ENCODE results near the gene SLC25A25. TPM values are rescaled to one million over a fixed set of nuclear protein-coding genes. Genes with fewer than 3 reads are reported as not detected.

Gene SLC25A25
- polyA plus RNA-seq, 1 experiment, result 12.9 TPM

- ChIA-PET POLR2A (no interaction called here), CTCF (interaction anchor here (2.7 to 7.7 kb wide), 2 partner anchors 11 to 19 kb away, joined by 9 to 59 read pairs; no protein-coding TSS in a partner anchor)
- Histone ChIP-seq H3K4me3 (ENCODE audit: low read depth, low read length) (no peak overlapping the region), H3K27me3 (ENCODE audit: control insufficient read depth, insufficient read depth, low read length) (no peaks in the 10 kb centered on the region), H3K36me3 (ENCODE audit: control insufficient read depth, insufficient read depth, low read length) (peaks cover 55% of the 10 kb centered on the region)
- DNase-seq (ENCODE audit: low read depth), result no peak
- TF ChIP-seq, protein P1, sequence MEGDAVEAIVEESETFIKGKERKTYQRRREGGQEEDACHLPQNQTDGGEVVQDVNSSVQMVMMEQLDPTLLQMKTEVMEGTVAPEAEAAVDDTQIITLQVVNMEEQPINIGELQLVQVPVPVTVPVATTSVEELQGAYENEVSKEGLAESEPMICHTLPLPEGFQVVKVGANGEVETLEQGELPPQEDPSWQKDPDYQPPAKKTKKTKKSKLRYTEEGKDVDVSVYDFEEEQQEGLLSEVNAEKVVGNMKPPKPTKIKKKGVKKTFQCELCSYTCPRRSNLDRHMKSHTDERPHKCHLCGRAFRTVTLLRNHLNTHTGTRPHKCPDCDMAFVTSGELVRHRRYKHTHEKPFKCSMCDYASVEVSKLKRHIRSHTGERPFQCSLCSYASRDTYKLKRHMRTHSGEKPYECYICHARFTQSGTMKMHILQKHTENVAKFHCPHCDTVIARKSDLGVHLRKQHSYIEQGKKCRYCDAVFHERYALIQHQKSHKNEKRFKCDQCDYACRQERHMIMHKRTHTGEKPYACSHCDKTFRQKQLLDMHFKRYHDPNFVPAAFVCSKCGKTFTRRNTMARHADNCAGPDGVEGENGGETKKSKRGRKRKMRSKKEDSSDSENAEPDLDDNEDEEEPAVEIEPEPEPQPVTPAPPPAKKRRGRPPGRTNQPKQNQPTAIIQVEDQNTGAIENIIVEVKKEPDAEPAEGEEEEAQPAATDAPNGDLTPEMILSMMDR (IDR thresholded peaks at IDR 0.05; ENCODE audit: insufficient read depth, low read depth, low read length), result no peak
Observed at GRCh38 chr9:128106181-128106939, 38.3 kb downstream of the SLC25A25 start.

DNA sequence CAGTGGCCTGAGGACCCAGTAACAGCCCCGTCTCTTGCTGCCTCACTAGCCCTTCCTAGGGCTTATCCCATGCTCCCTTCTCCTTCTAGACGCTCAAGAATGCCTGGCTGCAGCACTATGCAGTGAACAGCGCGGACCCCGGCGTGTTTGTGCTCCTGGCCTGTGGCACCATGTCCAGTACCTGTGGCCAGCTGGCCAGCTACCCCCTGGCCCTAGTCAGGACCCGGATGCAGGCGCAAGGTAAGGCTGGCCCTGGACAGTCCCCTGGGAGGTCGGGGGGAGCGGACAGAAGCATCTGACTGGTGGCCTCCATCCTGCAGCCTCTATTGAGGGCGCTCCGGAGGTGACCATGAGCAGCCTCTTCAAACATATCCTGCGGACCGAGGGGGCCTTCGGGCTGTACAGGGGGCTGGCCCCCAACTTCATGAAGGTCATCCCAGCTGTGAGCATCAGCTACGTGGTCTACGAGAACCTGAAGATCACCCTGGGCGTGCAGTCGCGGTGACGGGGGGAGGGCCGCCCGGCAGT lies 39.0 kb downstream of the SLC25A25 start:
- TF ChIP-seq, protein P1 (IDR thresholded peaks at IDR 0.05; ENCODE audit: insufficient read depth, low read depth, low read length), result no peak
- CTCF ChIA-PET, result interaction anchor here (2.7 to 7.7 kb wide), 2 partner anchors 10 to 18 kb away, joined by 9 to 59 read pairs; no protein-coding TSS in a partner anchor
- H3K4me3 ChIP-seq (ENCODE audit: low read depth, low read length), result no peak overlapping the region
- H3K36me3 ChIP-seq (ENCODE audit: control insufficient read depth, insufficient read depth, low read length), result peaks cover 50% of the 10 kb centered on the region
- H3K27me3 ChIP-seq (ENCODE audit: control insufficient read depth, insufficient read depth, low read length), result no peaks in the 10 kb centered on the region
- POLR2A ChIA-PET, result no interaction called here
- no peak for DNase-seq (ENCODE audit: low read depth)

- TF ChIP-seq, protein P1 (IDR thresholded peaks at IDR 0.05; ENCODE audit: insufficient read depth, low read depth, low read length), result no peak
- Histone ChIP-seq H3K4me3 (ENCODE audit: low read depth, low read length) (no peak overlapping the region), H3K36me3 (ENCODE audit: control insufficient read depth, insufficient read depth, low read length) (peaks cover 43% of the 10 kb centered on the region), H3K27me3 (ENCODE audit: control insufficient read depth, insufficient read depth, low read length) (no peaks in the 10 kb centered on the region)
- DNase-seq (ENCODE audit: low read depth), result no peak
- ChIA-PET CTCF (interaction anchor here (2.7 to 7.7 kb wide), 2 partner anchors 9 to 18 kb away, joined by 9 to 59 read pairs; no protein-coding TSS in a partner anchor), POLR2A (no interaction called here)
Observed at GRCh38 chr9:128107468-128108268, 39.6 kb downstream of the SLC25A25 start.

GRCh38 chr9:128108269-128109049 lies 40.4 kb downstream of the SLC25A25 start:
- H3K4me3 ChIP-seq (ENCODE audit: low read depth, low read length), result no peak overlapping the region
- H3K36me3 ChIP-seq (ENCODE audit: control insufficient read depth, insufficient read depth, low read length), result peaks cover 37% of the 10 kb centered on the region
- ChIA-PET POLR2A (no interaction called here), CTCF (interaction anchor here (0.6 to 7.7 kb wide), 4 partner anchors 9 to 27 kb away, joined by 3 to 59 read pairs (median 6); no protein-coding TSS in a partner anchor)
- no peak for DNase-seq (ENCODE audit: low read depth)
- H3K27me3 ChIP-seq (ENCODE audit: control insufficient read depth, insufficient read depth, low read length), result no peaks in the 10 kb centered on the region
- TF ChIP-seq, protein P1 (IDR thresholded peaks at IDR 0.05; ENCODE audit: insufficient read depth, low read depth, low read length), result no peak

All from BJ (cell line).